C4-2B (cell line): ENCODE measurements around the gene SYT15B.
"Not testable (repeated sequence)": the region's sequence is repeated elsewhere in the genome, so short reads cannot be mapped to it uniquely, and the experiment has no call there.

Source experiments
- ZFX ChIP-seq: fragments of 450-650 bp; IDR thresholded peaks from 2 replicates; pipeline ENCODE4 v1.6.1; 2017
- TF ChIP-seq, protein P1 (sequence below): fragments of 450-650 bp; conservative IDR thresholded peaks from 2 replicates; pipeline ENCODE4 v1.5.1; 2017; ENCODE audit warnings: mild to moderate bottlenecking

GRCh38 chr10:47743611-47744550 is 19.5 kb downstream of the SYT15B start:
- not testable (repeated sequence) for TF ChIP-seq ZFX
- TF ChIP-seq, protein P1, sequence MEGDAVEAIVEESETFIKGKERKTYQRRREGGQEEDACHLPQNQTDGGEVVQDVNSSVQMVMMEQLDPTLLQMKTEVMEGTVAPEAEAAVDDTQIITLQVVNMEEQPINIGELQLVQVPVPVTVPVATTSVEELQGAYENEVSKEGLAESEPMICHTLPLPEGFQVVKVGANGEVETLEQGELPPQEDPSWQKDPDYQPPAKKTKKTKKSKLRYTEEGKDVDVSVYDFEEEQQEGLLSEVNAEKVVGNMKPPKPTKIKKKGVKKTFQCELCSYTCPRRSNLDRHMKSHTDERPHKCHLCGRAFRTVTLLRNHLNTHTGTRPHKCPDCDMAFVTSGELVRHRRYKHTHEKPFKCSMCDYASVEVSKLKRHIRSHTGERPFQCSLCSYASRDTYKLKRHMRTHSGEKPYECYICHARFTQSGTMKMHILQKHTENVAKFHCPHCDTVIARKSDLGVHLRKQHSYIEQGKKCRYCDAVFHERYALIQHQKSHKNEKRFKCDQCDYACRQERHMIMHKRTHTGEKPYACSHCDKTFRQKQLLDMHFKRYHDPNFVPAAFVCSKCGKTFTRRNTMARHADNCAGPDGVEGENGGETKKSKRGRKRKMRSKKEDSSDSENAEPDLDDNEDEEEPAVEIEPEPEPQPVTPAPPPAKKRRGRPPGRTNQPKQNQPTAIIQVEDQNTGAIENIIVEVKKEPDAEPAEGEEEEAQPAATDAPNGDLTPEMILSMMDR = peak; percentile 35
